GM12892 (cell line): ENCODE measurements around the gene EEA1.

Experiments
- DNase-seq: peaks from one replicate; pipeline ENCODE4 v3.0.0; 2011; ENCODE audit not compliant: insufficient read length
- FAIRE-seq: peaks from 2 replicates; lab custom pipeline; 2011; peaks lifted over from hg19 to GRCh38; lab: Jason Lieb, UNC
- POLR2A ChIP-seq: IDR thresholded peaks from 2 replicates; pipeline ENCODE4 v1.6.1; 2011; ENCODE audit warnings: low read depth, low read length, control low read depth
- POLR2AphosphoS5 ChIP-seq: IDR thresholded peaks from 2 replicates; pipeline ENCODE4 v1.6.1; 2011; ENCODE audit warnings: low read depth, low read length, control low read depth
- TAF1 ChIP-seq: IDR thresholded peaks from 2 replicates; pipeline ENCODE4 v1.6.1; 2011; ENCODE audit warnings: low read depth, mild to moderate bottlenecking, control low read depth, low read length, borderline replicate concordance

EEA1 gene

DNA sequence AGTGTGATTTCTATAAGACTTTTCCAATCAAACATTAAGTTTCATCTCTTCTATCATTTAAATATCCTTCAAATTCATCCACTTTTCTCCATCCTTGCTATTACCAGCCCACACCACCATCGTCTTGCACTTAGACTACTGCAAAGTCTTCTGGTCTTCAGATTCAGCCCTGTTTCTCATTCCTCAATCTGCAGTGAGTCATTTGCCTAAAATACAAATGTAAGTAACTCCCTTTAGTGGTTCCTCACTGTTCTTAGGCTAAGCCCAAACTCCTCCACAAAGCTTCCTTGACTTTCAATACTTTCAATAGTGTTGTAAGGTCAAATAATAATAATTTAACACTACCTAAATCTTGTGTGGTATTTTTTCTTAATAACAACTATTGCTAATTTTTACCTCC lies 143.1 kb downstream of the EEA1 start:
- FAIRE-seq (no peak), DNase-seq (no peak)
- TF ChIP-seq POLR2AphosphoS5 (no peak), POLR2A (no peak), TAF1 (no peak)

DNA sequence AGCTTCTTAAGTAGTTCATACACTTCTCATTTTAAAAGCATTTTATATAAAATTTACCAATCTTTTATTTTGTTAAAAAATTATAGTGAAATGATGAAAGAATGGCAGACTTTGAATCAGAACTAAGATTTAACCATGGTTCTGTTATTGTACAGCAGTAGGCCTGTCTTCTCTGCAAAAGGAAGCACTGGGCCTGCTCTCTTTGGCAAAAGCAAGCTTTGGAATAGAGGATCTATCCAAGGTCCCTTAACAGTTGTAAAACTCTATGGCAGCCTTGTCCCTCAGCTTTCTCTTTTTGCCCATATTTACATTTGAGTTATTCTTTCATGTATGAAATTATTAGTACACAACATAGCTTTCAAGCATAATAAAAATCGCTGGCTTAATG lies 143.5 kb downstream of the EEA1 start:
- DNase-seq: no peak
- no peak for TF ChIP-seq TAF1
- TF ChIP-seq POLR2AphosphoS5: no peak
- no peak for TF ChIP-seq POLR2A
- FAIRE-seq: peak; percentile 54

DNA sequence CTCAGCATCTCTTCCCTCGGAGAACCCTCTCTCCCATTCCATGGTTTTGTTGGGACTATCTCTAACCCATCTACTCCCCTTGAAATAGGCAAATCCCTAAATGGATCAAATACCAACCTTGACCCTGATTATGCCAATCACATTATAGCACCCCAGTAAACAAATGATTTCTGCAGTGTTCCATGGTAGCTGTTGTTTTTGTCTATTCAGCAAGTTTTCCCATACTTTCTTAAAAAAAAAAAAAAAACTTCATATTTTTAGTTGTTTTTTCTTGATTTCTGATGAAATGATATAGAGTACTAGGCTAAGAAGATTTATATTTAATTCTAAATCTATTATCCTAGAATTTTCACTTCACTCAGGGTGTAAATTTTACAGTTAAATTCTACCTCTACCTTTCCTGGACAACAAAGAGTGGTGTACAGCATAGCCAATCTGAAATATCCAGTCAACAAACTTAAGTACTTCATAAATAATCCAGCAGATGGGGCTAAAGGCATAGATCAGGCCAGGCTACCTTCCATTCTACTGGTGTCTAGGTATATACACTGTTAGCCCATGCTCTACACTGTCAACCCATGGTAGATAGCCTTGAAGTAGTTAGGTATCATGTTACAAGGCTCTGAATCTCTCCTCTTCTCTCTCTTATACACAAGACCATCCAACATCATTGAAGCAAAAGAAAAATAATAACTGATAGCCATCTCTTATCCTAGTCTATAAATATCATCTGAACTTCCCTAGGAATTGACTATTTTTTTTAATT lies 144.1 kb downstream of the EEA1 start:
- peak; percentile 96 for FAIRE-seq
- peak; percentile 5 for DNase-seq
- TF ChIP-seq TAF1 (no peak), POLR2AphosphoS5 (no peak), POLR2A (no peak)

DNA sequence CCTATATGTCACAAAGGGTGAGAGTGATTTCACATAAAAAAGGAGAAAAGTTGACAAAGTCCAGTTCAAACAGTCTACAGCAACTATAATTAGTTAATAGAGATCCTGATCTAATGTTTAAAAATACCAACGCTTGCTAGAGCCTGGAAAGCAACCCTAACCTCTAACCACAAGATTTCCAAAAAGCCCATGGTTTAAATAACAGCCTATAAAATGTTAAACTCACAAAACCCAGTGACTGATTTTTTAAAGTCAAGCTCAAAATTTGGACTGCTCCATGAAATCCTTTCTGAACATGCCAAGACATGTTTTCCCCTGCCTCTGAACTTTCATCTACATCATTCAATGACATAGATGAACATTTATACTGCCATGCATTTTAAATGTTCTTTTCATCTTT lies 144.7 kb downstream of the EEA1 start:
- TF ChIP-seq POLR2AphosphoS5 (no peak), TAF1 (no peak), POLR2A (no peak)
- FAIRE-seq (peak; percentile 21), DNase-seq (no peak)

DNA sequence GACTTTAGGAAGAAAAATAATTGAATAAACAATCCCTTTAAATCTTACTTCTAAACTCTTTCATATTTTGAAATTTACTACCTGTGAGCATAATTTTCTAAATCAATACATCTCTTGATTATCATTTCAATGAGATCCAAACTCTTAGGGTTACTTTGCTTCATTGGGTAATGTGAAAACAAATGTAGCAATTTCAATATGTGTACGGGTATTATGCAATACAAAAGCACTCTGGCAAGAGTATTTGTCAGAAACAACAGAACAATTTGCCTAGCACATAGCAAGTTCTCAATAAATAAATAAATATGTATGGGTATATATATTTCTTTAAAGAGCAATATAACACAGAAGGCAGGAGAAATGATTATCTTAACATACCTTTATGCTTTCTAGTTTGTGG lies 149.2 kb downstream of the EEA1 start:
- TF ChIP-seq POLR2AphosphoS5: no peak
- TF ChIP-seq POLR2A: no peak
- TF ChIP-seq TAF1: no peak
- DNase-seq (no peak), FAIRE-seq (no peak)

DNA sequence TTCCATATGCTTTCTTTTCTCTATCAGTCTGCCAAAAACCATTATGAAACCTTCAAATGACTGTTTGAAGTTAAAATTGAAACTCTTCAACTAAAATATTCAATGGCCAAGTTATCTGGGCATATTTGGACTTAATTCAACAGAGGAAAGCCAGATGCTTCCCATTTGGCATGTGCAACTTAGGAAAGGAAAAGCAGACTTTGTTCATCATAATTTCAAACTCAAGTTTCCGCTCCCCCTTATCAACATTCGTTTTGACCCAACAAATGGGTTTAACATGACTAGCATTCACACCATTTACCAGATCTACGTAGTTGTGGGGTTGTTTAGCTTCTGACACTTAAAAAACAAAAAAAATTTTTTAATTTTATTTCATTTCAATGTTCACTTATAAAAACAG lies 150.6 kb downstream of the EEA1 start:
- TF ChIP-seq POLR2AphosphoS5 (no peak), POLR2A (no peak), TAF1 (no peak)
- DNase-seq (no peak), FAIRE-seq (no peak)

DNA sequence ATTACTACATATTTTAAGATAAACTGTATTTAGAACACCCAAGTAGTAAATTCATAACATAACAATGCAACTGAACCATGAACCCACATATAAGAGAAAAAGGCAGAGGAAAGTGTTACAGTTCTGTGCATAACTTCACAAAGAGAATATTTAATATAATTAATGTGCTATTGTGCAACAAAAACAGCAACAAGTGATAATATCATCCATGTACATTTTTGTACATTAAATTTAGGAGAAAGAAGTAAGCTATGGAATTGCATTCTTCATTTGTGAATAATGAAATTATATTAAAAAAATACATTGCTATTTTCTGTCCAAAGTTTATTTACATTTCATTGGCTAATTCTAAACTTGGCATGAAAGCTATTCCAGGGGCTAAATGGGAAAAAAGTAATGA lies 153.7 kb downstream of the EEA1 start:
- DNase-seq (no peak), FAIRE-seq (no peak)
- no peak for TF ChIP-seq TAF1
- no peak for TF ChIP-seq POLR2A
- TF ChIP-seq POLR2AphosphoS5: no peak

DNA sequence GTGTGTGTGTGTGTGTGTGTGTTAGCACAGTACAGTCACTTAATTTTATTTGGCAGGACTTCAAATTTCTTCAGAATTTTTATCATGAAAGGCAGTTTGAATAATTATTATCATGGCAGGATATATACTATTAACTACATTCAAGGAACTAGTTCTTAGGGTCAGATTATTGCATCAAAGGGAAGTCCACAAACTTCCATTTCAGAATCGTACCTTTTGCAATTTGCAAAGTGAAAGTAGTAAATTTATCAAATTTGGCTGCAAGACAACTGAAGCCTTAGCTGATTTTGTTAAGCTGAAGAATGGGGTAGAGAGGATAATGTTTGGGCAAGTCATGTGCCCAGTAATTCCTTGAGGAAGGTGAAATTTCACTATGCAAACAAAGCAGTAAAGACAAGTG lies 158.1 kb downstream of the EEA1 start:
- DNase-seq: no peak
- TF ChIP-seq POLR2A (no peak), TAF1 (no peak), POLR2AphosphoS5 (no peak)
- no peak for FAIRE-seq

DNA sequence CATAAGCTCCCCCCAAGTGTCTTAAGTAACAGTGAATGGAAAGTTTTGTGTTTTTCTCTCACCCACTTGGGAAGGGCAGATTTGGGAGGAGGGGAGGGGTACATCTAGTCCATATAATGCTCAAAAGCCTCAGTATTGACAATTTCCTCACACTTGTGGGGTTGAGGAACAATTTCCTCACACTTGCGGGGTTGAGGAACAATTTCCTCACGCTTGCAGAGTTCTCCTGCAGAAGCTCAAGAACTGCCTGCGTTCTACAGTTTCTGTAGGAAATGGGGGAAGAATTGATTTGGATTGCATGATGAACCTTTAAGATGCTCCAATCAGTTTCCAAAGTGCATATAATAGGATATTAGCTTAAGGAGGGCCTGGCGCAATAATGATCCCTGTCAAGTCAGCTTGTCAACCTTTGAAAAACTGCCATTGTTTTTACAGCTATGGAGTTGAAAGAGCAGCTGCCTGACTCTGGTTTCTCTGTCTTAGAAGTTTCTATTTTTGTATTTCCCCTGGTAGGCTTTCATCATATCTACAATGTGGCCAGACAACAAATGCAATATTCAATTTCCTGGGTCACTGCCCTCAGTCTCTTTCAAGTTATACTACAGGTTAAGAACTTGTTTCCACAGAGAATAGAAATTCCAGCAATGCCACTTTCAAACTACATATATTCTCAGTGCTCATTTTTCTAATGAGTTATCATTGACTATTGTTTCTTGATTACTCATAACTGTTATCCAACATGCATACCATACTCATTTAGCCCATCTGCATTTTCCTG lies 159.8 kb downstream of the EEA1 start:
- no peak for TF ChIP-seq POLR2AphosphoS5
- TF ChIP-seq POLR2A: no peak
- DNase-seq (peak; percentile 3), FAIRE-seq (peak; percentile 65)

DNA sequence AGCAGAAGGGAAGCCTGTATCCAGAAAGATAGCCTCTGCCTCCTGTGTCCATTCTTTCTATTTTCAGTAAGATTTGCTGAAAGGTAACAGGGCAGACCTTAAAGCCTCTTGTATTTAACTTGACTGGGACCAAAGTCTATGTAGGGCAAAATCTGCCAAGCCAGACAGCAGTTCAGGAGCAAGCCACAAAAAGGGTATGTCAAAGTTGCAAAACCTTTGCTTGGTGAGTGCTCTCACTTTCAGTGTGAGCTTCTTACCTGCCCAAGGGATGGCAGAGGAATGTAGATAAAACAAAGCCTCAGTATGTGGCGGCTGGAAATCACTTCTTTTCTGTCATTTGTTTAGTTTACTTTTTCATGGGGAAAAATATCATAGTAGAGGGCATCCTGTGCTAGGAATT lies 163.2 kb downstream of the EEA1 start:
- FAIRE-seq: no peak
- no peak for TF ChIP-seq POLR2AphosphoS5
- no peak for TF ChIP-seq POLR2A
- TF ChIP-seq TAF1: no peak

DNA sequence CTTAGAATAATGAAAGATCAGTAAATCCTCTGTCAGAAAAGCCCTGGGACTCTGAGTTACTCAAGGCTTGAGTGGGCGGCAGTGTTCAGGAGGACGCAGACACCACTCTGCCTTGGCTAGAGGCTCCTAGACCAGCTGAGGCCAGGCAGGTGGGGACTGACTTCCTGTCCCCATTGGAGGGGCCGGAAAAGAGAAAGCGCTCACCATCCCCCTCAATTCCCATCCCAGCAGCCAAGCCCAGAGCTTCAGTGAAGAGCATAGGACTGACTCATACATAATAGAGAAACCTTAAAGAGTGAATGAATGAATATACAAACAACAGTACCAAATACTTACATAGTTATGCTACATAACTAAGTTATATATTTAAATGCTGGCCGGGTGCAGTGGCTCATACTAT lies 164.3 kb downstream of the EEA1 start:
- DNase-seq (no peak), FAIRE-seq (no peak)
- TF ChIP-seq POLR2AphosphoS5 (no peak), POLR2A (no peak), TAF1 (no peak)

More for the DNA sequence above, 163.2 kb downstream of the EEA1 start:
- no peak for DNase-seq

DNA sequence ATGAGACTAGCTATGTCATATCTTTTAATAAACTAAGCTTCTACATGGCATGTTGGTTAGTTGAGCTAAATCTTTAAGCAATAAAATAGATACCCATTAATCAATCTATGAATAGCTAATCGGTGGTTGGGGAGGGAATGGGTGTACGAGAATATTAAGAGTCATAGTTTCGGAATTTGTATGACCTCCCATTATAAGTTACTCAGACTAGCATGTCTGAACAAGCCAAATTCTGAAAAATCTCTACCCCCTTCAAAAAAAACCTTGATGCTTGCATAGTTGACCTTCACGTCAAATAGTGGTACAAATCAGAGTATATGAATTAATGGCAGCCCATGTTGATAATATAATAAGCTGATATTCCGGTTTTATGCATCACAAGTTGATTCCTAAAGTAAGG lies 166.3 kb downstream of the EEA1 start:
- FAIRE-seq (no peak), DNase-seq (no peak)
- TF ChIP-seq TAF1: no peak
- TF ChIP-seq POLR2AphosphoS5: no peak
- no peak for TF ChIP-seq POLR2A
